ENCODE measurements around the gene PPP1R3A.

The PPP1R3A gene

DNA sequence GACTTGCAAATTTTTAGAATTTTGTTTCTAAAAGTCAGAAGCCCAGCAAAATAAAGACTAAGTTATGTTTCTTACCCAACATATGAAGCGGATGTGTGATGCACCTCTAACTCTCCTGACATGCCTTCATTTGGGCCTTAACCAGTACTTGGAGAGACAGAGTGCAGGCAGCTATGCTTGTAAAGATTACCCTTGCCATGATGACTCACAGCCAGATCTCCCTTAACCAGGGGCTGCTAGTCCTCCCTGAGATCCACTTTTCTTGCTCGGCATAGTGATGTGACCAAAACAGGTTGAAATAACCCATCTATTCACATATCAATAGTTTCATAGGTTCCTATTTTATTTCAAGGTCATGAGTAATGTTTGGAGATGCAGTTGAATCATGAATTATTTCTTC, 43.6 kb downstream of the PPP1R3A start:
- Histone ChIP-seq H2AK5ac (ENCODE audit: low read length, severe bottlenecking) (no peak overlapping the region), H2BK15ac (ENCODE audit: low read depth, poor library complexity, severe bottlenecking) (no peak overlapping the region), H4K8ac (ENCODE audit: low read length) (no peak overlapping the region), H3K14ac (ENCODE audit: low read length in 2 of 2) (no peak overlapping the region), H2BK120ac (ENCODE audit: low read depth, low read length) (no peak overlapping the region), H3K9me3 (ENCODE audit: control insufficient read depth, low read length) (no peaks in the 10 kb centered on the region), H2BK5ac (ENCODE audit: low read depth, low read length, poor library complexity, severe bottlenecking) (no peak overlapping the region), H3K4me3 (ENCODE audit: insufficient read depth in 1 of 2, low read depth in 1 of 2, low read length in 2 of 2) (no peak overlapping the region), H2AFZ (ENCODE audit: low read depth, low read length) (no peak overlapping the region), H3K4ac (ENCODE audit: low read depth in 1 of 2, low read length in 2 of 2) (no peak overlapping the region), H3K27ac (ENCODE audit: low read length, poor library complexity, severe bottlenecking) (no peak overlapping the region), H2BK12ac (ENCODE audit: low read length in 2 of 2) (no peak overlapping the region), H3K36me3 (ENCODE audit: control insufficient read depth in 1 of 2, insufficient read depth in 2 of 2, low read depth in 1 of 2, low read length in 2 of 2) (no peaks in the 10 kb centered on the region), H3K9ac (ENCODE audit: low read length) (no peak overlapping the region), H3K27me3 (ENCODE audit: control insufficient read depth in 1 of 2, insufficient read depth in 1 of 2, low read length in 2 of 2) (no peaks in the 10 kb centered on the region), H3K4me2 (ENCODE audit: low read length, poor library complexity, severe bottlenecking) (no peak overlapping the region), H3K79me1 (replicated peaks; ENCODE audit: low read length, poor library complexity, severe bottlenecking) (no peaks in the 10 kb centered on the region), H4K91ac (ENCODE audit: low read length) (no peak overlapping the region), H3K18ac (ENCODE audit: low read depth in 1 of 2, low read length in 2 of 2) (no peak overlapping the region), H3K4me1 (ENCODE audit: control insufficient read depth, insufficient read depth, low read depth, low read length) (peaks cover 1% of the 10 kb centered on the region), H3K23ac (ENCODE audit: low read length in 2 of 2) (no peak overlapping the region)
- DNase-seq, result no peak
- 87% methylated on average over 2 of the region's 2 CpGs for WGBS

DNA sequence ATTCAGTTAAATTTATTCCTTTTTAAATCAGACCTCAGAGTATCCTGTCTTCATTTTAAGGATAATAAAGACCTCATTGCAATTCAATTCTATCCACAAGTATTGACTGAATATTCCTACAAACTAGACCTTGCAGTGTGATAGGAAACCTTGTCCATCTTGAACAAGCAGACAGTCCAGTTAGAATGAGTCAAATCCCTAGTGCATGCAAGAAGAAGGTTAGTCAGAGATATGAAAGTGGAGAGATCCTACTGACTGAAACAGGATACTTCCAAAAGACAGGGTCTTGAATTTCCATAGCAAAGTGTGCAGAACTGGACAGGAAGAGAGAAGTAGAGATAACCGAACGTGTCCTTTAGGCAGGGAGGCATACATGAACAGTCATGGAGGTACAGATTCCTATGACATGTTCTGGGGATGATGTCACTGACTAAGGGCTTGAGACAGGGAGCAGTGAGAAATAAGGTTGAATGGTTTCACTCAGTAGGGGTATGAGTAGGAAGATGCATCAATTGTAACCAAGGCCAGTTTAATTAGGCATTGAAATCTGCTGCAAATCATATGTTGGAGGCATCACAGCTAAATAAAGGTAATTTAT, 45.2 kb downstream of the PPP1R3A start:
- Histone ChIP-seq H3K4ac (ENCODE audit: low read depth in 1 of 2, low read length in 2 of 2) (no peak overlapping the region), H3K79me1 (replicated peaks; ENCODE audit: low read length, poor library complexity, severe bottlenecking) (no peaks in the 10 kb centered on the region), H3K4me3 (ENCODE audit: insufficient read depth in 1 of 2, low read depth in 1 of 2, low read length in 2 of 2) (no peak overlapping the region)

DNA sequence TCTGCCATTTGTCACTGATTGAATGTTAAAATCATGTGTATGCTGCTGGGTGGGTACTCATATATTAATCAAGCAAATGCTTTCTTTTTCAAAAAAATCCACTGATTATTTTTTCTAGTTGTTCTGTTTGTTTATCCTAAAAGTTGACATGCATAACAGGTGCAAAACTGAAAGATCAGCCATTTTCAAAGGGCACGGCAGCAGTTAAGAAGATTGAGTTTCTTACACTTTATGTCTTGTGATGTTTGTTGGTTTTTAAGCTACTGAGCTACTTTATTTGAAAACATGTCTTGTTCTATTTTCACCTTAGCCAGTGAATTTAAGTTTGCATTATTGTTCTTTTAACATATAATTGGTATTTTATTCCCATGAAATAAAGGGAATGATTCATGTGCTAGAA, 45.8 kb downstream of the PPP1R3A start:
- Histone ChIP-seq H3K27ac (ENCODE audit: low read length, poor library complexity, severe bottlenecking) (no peak overlapping the region), H3K18ac (ENCODE audit: low read depth in 1 of 2, low read length in 2 of 2) (no peak overlapping the region), H3K23ac (ENCODE audit: low read length in 2 of 2) (no peak overlapping the region), H2AK5ac (ENCODE audit: low read length, severe bottlenecking) (no peak overlapping the region), H3K36me3 (ENCODE audit: control insufficient read depth in 1 of 2, insufficient read depth in 2 of 2, low read depth in 1 of 2, low read length in 2 of 2) (no peaks in the 10 kb centered on the region), H2BK15ac (ENCODE audit: low read depth, poor library complexity, severe bottlenecking) (no peak overlapping the region), H3K4me2 (ENCODE audit: low read length, poor library complexity, severe bottlenecking) (no peak overlapping the region), H3K79me1 (replicated peaks; ENCODE audit: low read length, poor library complexity, severe bottlenecking) (no peaks in the 10 kb centered on the region), H3K4ac (ENCODE audit: low read depth in 1 of 2, low read length in 2 of 2) (no peak overlapping the region), H2BK12ac (ENCODE audit: low read length in 2 of 2) (no peak overlapping the region), H4K91ac (ENCODE audit: low read length) (no peak overlapping the region), H2BK120ac (ENCODE audit: low read depth, low read length) (no peak overlapping the region), H3K4me3 (ENCODE audit: insufficient read depth in 1 of 2, low read depth in 1 of 2, low read length in 2 of 2) (no peak overlapping the region), H2AFZ (ENCODE audit: low read depth, low read length) (no peak overlapping the region), H3K9ac (ENCODE audit: low read length) (no peak overlapping the region), H3K27me3 (ENCODE audit: control insufficient read depth in 1 of 2, insufficient read depth in 1 of 2, low read length in 2 of 2) (no peaks in the 10 kb centered on the region), H3K9me3 (ENCODE audit: control insufficient read depth, low read length) (no peaks in the 10 kb centered on the region), H3K4me1 (ENCODE audit: control insufficient read depth, insufficient read depth, low read depth, low read length) (peaks cover 1% of the 10 kb centered on the region), H4K8ac (ENCODE audit: low read length) (no peak overlapping the region), H2BK5ac (ENCODE audit: low read depth, low read length, poor library complexity, severe bottlenecking) (no peak overlapping the region), H3K14ac (ENCODE audit: low read length in 2 of 2) (no peak overlapping the region)
- WGBS, result 88% methylated on average over 1 of the region's 1 CpG
- no peak for DNase-seq

More for the DNA sequence above, 45.2 kb downstream of the PPP1R3A start:
- Histone ChIP-seq H2AK5ac (ENCODE audit: low read length, severe bottlenecking) (no peak overlapping the region), H4K8ac (ENCODE audit: low read length) (no peak overlapping the region), H3K18ac (ENCODE audit: low read depth in 1 of 2, low read length in 2 of 2) (no peak overlapping the region), H2BK5ac (ENCODE audit: low read depth, low read length, poor library complexity, severe bottlenecking) (no peak overlapping the region), H3K9me3 (ENCODE audit: control insufficient read depth, low read length) (no peaks in the 10 kb centered on the region), H4K91ac (ENCODE audit: low read length) (no peak overlapping the region), H3K4me2 (ENCODE audit: low read length, poor library complexity, severe bottlenecking) (no peak overlapping the region), H3K36me3 (ENCODE audit: control insufficient read depth in 1 of 2, insufficient read depth in 2 of 2, low read depth in 1 of 2, low read length in 2 of 2) (no peaks in the 10 kb centered on the region), H3K27me3 (ENCODE audit: control insufficient read depth in 1 of 2, insufficient read depth in 1 of 2, low read length in 2 of 2) (no peaks in the 10 kb centered on the region), H3K9ac (ENCODE audit: low read length) (no peak overlapping the region), H3K23ac (ENCODE audit: low read length in 2 of 2) (no peak overlapping the region), H2BK120ac (ENCODE audit: low read depth, low read length) (no peak overlapping the region), H3K4me1 (ENCODE audit: control insufficient read depth, insufficient read depth, low read depth, low read length) (peaks cover 1% of the 10 kb centered on the region), H2BK15ac (ENCODE audit: low read depth, poor library complexity, severe bottlenecking) (no peak overlapping the region), H2BK12ac (ENCODE audit: low read length in 2 of 2) (no peak overlapping the region), H2AFZ (ENCODE audit: low read depth, low read length) (no peak overlapping the region), H3K14ac (ENCODE audit: low read length in 2 of 2) (no peak overlapping the region), H3K27ac (ENCODE audit: low read length, poor library complexity, severe bottlenecking) (no peak overlapping the region)
- no peak for DNase-seq
- WGBS, result 48% methylated on average over 2 of the region's 2 CpGs

DNA sequence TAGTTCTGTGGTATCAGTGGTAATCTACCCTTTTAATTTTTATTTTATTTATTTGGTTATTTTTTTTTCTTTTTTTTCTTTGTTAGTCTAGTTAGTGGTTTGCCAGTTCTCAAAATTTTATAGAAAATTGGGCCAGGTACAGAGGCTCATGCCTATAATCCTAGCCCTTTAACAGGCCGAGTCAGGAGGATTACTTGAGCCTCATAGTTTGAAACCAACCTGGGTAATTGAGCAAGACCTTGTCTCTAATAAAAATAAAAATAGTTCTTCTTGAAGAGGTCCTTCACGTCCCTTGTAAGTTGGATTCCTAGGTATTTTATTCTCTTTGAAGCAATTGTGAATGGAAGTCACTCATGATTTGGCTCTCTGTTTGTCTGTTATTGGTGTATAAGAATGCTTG, 51.5 kb downstream of the PPP1R3A start:
- Histone ChIP-seq H2BK5ac (ENCODE audit: low read depth, low read length, poor library complexity, severe bottlenecking) (no peak overlapping the region), H2BK12ac (ENCODE audit: low read length in 2 of 2) (no peak overlapping the region), H3K9me3 (ENCODE audit: control insufficient read depth, low read length) (no peaks in the 10 kb centered on the region), H3K4ac (ENCODE audit: low read depth in 1 of 2, low read length in 2 of 2) (no peak overlapping the region), H2AK5ac (ENCODE audit: low read length, severe bottlenecking) (no peak overlapping the region), H3K79me1 (replicated peaks; ENCODE audit: low read length, poor library complexity, severe bottlenecking) (no peaks in the 10 kb centered on the region), H3K14ac (ENCODE audit: low read length in 2 of 2) (no peak overlapping the region), H3K4me3 (ENCODE audit: insufficient read depth in 1 of 2, low read depth in 1 of 2, low read length in 2 of 2) (no peak overlapping the region), H4K8ac (ENCODE audit: low read length) (no peak overlapping the region), H2AFZ (ENCODE audit: low read depth, low read length) (no peak overlapping the region), H2BK120ac (ENCODE audit: low read depth, low read length) (no peak overlapping the region), H3K36me3 (ENCODE audit: control insufficient read depth in 1 of 2, insufficient read depth in 2 of 2, low read depth in 1 of 2, low read length in 2 of 2) (no peaks in the 10 kb centered on the region), H3K9ac (ENCODE audit: low read length) (no peak overlapping the region), H3K4me1 (ENCODE audit: control insufficient read depth, insufficient read depth, low read depth, low read length) (no peaks in the 10 kb centered on the region), H3K18ac (ENCODE audit: low read depth in 1 of 2, low read length in 2 of 2) (no peak overlapping the region), H2BK15ac (ENCODE audit: low read depth, poor library complexity, severe bottlenecking) (no peak overlapping the region), H4K91ac (ENCODE audit: low read length) (no peak overlapping the region), H3K27ac (ENCODE audit: low read length, poor library complexity, severe bottlenecking) (no peak overlapping the region), H3K23ac (ENCODE audit: low read length in 2 of 2) (no peak overlapping the region), H3K27me3 (ENCODE audit: control insufficient read depth in 1 of 2, insufficient read depth in 1 of 2, low read length in 2 of 2) (no peaks in the 10 kb centered on the region), H3K4me2 (ENCODE audit: low read length, poor library complexity, severe bottlenecking) (no peak overlapping the region)
- DNase-seq, result no peak
- WGBS, result 73% methylated on average over 2 of the region's 2 CpGs
